Ishikawa (cell line): Measurements from ENCODE around the gene KCNQ1OT1.

Experiments used
- EGR1 ChIP-seq: IDR thresholded peaks from 2 replicates; pipeline ENCODE4 v1.6.1; 2012
- FOXM1 ChIP-seq: IDR thresholded peaks from 2 replicates; pipeline ENCODE4 v1.6.1; 2012; ENCODE audit warnings: low read depth, borderline replicate concordance
- NFIC ChIP-seq: IDR thresholded peaks from 2 replicates; pipeline ENCODE4 v1.6.1; 2012
- TAF1 ChIP-seq: IDR thresholded peaks from 2 replicates; pipeline ENCODE4 v1.6.1; 2012; ENCODE audit warnings: low read depth, mild to moderate bottlenecking
- YY1 ChIP-seq: IDR thresholded peaks from 2 replicates; pipeline ENCODE4 v1.6.1; 2012; ENCODE audit warnings: low read depth

- TF ChIP-seq NFIC = no peak
- no peak for TF ChIP-seq EGR1
- TF ChIP-seq YY1 = no peak
- no peak for TF ChIP-seq TAF1
- TF ChIP-seq FOXM1 = no peak
Observed at GRCh38 chr11:2742611-2743426, 43.0 kb upstream of the KCNQ1OT1 start.
